RWPE1 (cell line): ENCODE measurements around the gene DCX.

Source experiments
- CTCF ChIA-PET: fragments of 350-600 bp; sonication (Branson Sonifier 250); formaldehyde crosslinking; extraction: SDS; loops from one replicate; lab custom pipeline; 2021; lab: Yijun Ruan, JAX
- POLR2A ChIA-PET: fragments of 400-600 bp; formaldehyde crosslinking; extraction: SDS; loops from one replicate; lab custom pipeline; 2020; ENCODE audit warnings: antibody characterized with exemption; ENCODE audit not compliant: low non-redundant PET; lab: Yijun Ruan, JAX
- DNase-seq: peaks from one replicate; pipeline ENCODE4 v3.0.0; 2012; ENCODE audit warnings: low spot score
- H3K27ac ChIP-seq: fragments of 450-650 bp; 2 replicates; pipeline ENCODE4 v1.5.1; 2017
- CTCF ChIP-seq: fragments of 450-650 bp; conservative IDR thresholded peaks from 2 replicates; pipeline ENCODE4 v1.5.1; 2017; ENCODE audit warnings: low read depth, mild to moderate bottlenecking

The DCX gene

GRCh38 chrX:111402344-111402743 is 9.6 kb downstream of the DCX start:
- no peak for TF ChIP-seq CTCF
- CTCF ChIA-PET, result no interaction called here
- no peak overlapping the region for H3K27ac ChIP-seq
- POLR2A ChIA-PET, result no interaction called here
- no peak for DNase-seq

- no peak for TF ChIP-seq CTCF
- no peak overlapping the region for H3K27ac ChIP-seq
- POLR2A ChIA-PET, result no interaction called here
- CTCF ChIA-PET, result no interaction called here
- DNase-seq, result no peak
Measured at GRCh38 chrX:111395149-111395548, 16.8 kb downstream of the DCX start.

- ChIA-PET CTCF (no interaction called here), POLR2A (no interaction called here)
- no peak overlapping the region for H3K27ac ChIP-seq
- TF ChIP-seq CTCF, result no peak
- DNase-seq, result no peak
Measured at GRCh38 chrX:111394569-111394968, 17.4 kb downstream of the DCX start.

GRCh38 chrX:111387470-111388070 is 24.4 kb downstream of the DCX start:
- ChIA-PET CTCF (no interaction called here), POLR2A (no interaction called here)
- no peak overlapping the region for H3K27ac ChIP-seq
- DNase-seq, result no peak
- TF ChIP-seq CTCF, result no peak

- ChIA-PET POLR2A (no interaction called here), CTCF (no interaction called here)
- DNase-seq, result no peak
Measured at GRCh38 chrX:111386615-111387233, 25.3 kb downstream of the DCX start.

GRCh38 chrX:111386077-111386476 is 25.9 kb downstream of the DCX start:
- no peak for TF ChIP-seq CTCF
- DNase-seq, result no peak
- H3K27ac ChIP-seq, result no peak overlapping the region
- ChIA-PET POLR2A (no interaction called here), CTCF (no interaction called here)

More at GRCh38 chrX:111386615-111387233, 25.3 kb downstream of the DCX start:
- TF ChIP-seq CTCF, result no peak
- no peak overlapping the region for H3K27ac ChIP-seq
